GM21529 (cell line): ENCODE measurements around the gene RBM19.

ENCODE experiments used
- ATAC-seq: cut with Tn5 transposase; IDR thresholded peaks from one replicate; pipeline ENCODE4 v1.9.1; 2021; ENCODE audit not compliant: unreplicated experiment

Gene RBM19

GRCh38 chr12:113837528-113838296 lies 128.4 kb downstream of the RBM19 start:
- no peak for ATAC-seq

GRCh38 chr12:113837084-113837483 lies 129.0 kb downstream of the RBM19 start:
- ATAC-seq = no peak

GRCh38 chr12:113835896-113836295 lies 130.2 kb downstream of the RBM19 start:
- ATAC-seq = no peak

- ATAC-seq = no peak
Observed at GRCh38 chr12:113835433-113835832, 130.7 kb downstream of the RBM19 start.

GRCh38 chr12:113833422-113833821 lies 132.7 kb downstream of the RBM19 start:
- no peak for ATAC-seq

- no peak for ATAC-seq
Observed at GRCh38 chr12:113831476-113831875, 134.6 kb downstream of the RBM19 start.

- ATAC-seq = no peak
Observed at GRCh38 chr12:113831016-113831415, 135.1 kb downstream of the RBM19 start.

- no peak for ATAC-seq
Observed at GRCh38 chr12:113829212-113829611, 136.9 kb downstream of the RBM19 start.

- ATAC-seq = no peak
Observed at GRCh38 chr12:113827539-113828114, 138.5 kb downstream of the RBM19 start.

GRCh38 chr12:113826805-113827538 lies 139.2 kb downstream of the RBM19 start:
- no peak for ATAC-seq

GRCh38 chr12:113825705-113826104 lies 140.4 kb downstream of the RBM19 start:
- no peak for ATAC-seq

- ATAC-seq = no peak
Observed at GRCh38 chr12:113823816-113824215, 142.3 kb downstream of the RBM19 start.

GRCh38 chr12:113823016-113823415 lies 143.1 kb downstream of the RBM19 start:
- ATAC-seq = no peak

- no peak for ATAC-seq
Observed at GRCh38 chr12:113820842-113821241, 145.3 kb downstream of the RBM19 start.

- no peak for ATAC-seq
Observed at GRCh38 chr12:113820309-113820708, 145.8 kb downstream of the RBM19 start.

GRCh38 chr12:113819495-113819894 lies 146.6 kb downstream of the RBM19 start:
- no peak for ATAC-seq

- no peak for ATAC-seq
Observed at GRCh38 chr12:113818833-113819232, 147.3 kb downstream of the RBM19 start.

- ATAC-seq = no peak
Observed at GRCh38 chr12:113818283-113818682, 147.8 kb downstream of the RBM19 start.

- no peak for ATAC-seq
Observed at GRCh38 chr12:113816866-113817265, 149.3 kb downstream of the RBM19 start.

- no peak for ATAC-seq
Observed at GRCh38 chr12:113815031-113815430, 151.1 kb downstream of the RBM19 start.

GRCh38 chr12:113813229-113813541 lies 152.9 kb downstream of the RBM19 start:
- no peak for ATAC-seq
